Pancreas (tissue), 8 donors: ENCODE measurements around the gene FLNC. TPM values are rescaled to one million over a fixed set of nuclear protein-coding genes. Genes with fewer than 3 reads are reported as not detected.

ENCODE experiments used
- polyA plus RNA-seq, 2 donors: library from polyadenylated mRNA; stranded (reverse); fragments of 200-250 nt; gene quantifications; one replicate each; pipeline ENCODE4 v1.2.3, GENCODE V29; 2013
- total RNA-seq, 6 donors: library from RNA; stranded (reverse); fragmentation: NEBNext Ultra II Directional in 4 of 6; extraction: Animal tissue kit (Norgen Biotek cat#: 25700) in 4 of 6; gene quantifications; one replicate each; pipeline versions ENCODE4 v1.2.1 to v1.2.4, GENCODE V29; 2021 to 2023
- donor health status: healthy with polysubstance abuse.
- donor health status: DM: no; HTN: no; CAD: no; lungs with moderate emphysema.
- donor health status: DM: no; HTN: no; CAD: no.
- donor health status: Bipolar disorder and iron deficiency.
- donor health status: DM: yes; HTN: yes; CAD: no.
- donor health status: DM: no; HTN: no; CAD: no.
- donor health status: DM: no; HTN: no; CAD: no.
- donor health status: DM: yes; HTN: yes; CAD: no.

FLNC gene
- total and polyA plus RNA-seq, 8 donors = 0.28 to 2.3 (median 1.0) TPM

Other genes with a start within 250 kb of the FLNC start
- gene GARIN1A, start 158.1 kb upstream of the FLNC start, total RNA-seq = 1 to 10 TPM; 1.1 to 1.4 (median 1.4) TPM
- gene GARIN1A, start 158.1 kb upstream of the FLNC start, polyA plus RNA-seq = 1 to 10 TPM; 3.1 to 5.7 TPM
- gene CALU, start 91.0 kb upstream of the FLNC start, total RNA-seq = 10 to 100 TPM; 15.0 to 46.0 (median 30.4) TPM
- gene CALU, start 91.0 kb upstream of the FLNC start, polyA plus RNA-seq = 10 to 100 TPM in 1 of 2 donors, 1 to 10 TPM in 1; 8.7 to 15.4 TPM
- not detected for gene OPN1SW, start 54.6 kb upstream of the FLNC start, total RNA-seq
- not detected for gene OPN1SW, start 54.6 kb upstream of the FLNC start, polyA plus RNA-seq
- 1 to 10 TPM in 2 of 6 donors, under 1 TPM in 4; 0.66 to 2.4 (median 0.88) TPM for gene CCDC136, start 38.4 kb upstream of the FLNC start, total RNA-seq
- 1 to 10 TPM; 1.7 to 2.9 TPM for gene CCDC136, start 38.4 kb upstream of the FLNC start, polyA plus RNA-seq
- 10 to 100 TPM; 28.1 to 66.8 (median 37.7) TPM for gene ATP6V1F, start 32.5 kb downstream of the FLNC start, total RNA-seq
- 10 to 100 TPM; 94.8 to 96.9 TPM for gene ATP6V1F, start 32.5 kb downstream of the FLNC start, polyA plus RNA-seq
- under 1 TPM; 0.08 to 0.46 (median 0.30) TPM for gene KCP, start 80.3 kb downstream of the FLNC start, total RNA-seq
- gene KCP, start 80.3 kb downstream of the FLNC start, polyA plus RNA-seq = under 1 TPM; 0.33 to 0.95 TPM
- 10 to 100 TPM in 1 of 6 donors, 1 to 10 TPM in 5; 3.2 to 12.4 (median 4.3) TPM for gene IRF5, start 107.5 kb downstream of the FLNC start, total RNA-seq
- gene IRF5, start 107.5 kb downstream of the FLNC start, polyA plus RNA-seq = 1 to 10 TPM; 6.4 to 8.1 TPM
- 10 to 100 TPM; 11.9 to 20.7 (median 15.1) TPM for gene TNPO3, start 224.7 kb downstream of the FLNC start, total RNA-seq
- 1 to 10 TPM; 6.5 to 9.2 TPM for gene TNPO3, start 224.7 kb downstream of the FLNC start, polyA plus RNA-seq